ENCODE measurements around the gene CDK5. TPM values are rescaled to one million over a fixed set of nuclear protein-coding genes. Genes with fewer than 3 reads are reported as not detected.
A peak's percentile ranks its signal among the peaks of the same experiment; 100 is the strongest.

Gene CDK5
- total RNA-seq, 1 donor from 2014 or later = 15.8 TPM

GRCh38 chr7:151082141-151083070 is 24.7 kb upstream of the CDK5 start:
- Histone ChIP-seq H3K27ac (peak overlapping the region; percentile 95 to 96), H3K27me3 (no peaks in the 10 kb centered on the region), H3K9me3 (no peaks in the 10 kb centered on the region), H3K4me3 (peak overlapping the region; percentile 75 to 87), H3K36me3 (peaks cover 0 to 3% of the 10 kb centered on the region in 2 donors), H3K4me1 (peaks cover 24 to 38% of the 10 kb centered on the region in 2 donors)
- TF ChIP-seq CTCF (IDR thresholded peaks at IDR 0.05) = no peak
- no peak for DNase-seq (ENCODE audit: low spot score in 2 of 2)
- intact Hi-C loops (cut with DNase I) = loop anchor here (5.0 to 10.0 kb wide), 3 partner anchors 165 to 1368 kb away; partner anchors contain the start of gene SMARCD3

GRCh38 chr7:151081170-151082101 is 23.7 kb upstream of the CDK5 start:
- H3K4me3 ChIP-seq = peak overlapping the region; percentile 75 to 87
- H3K9me3 ChIP-seq = no peaks in the 10 kb centered on the region
- no peak for DNase-seq (ENCODE audit: low spot score in 2 of 2)
- H3K27me3 ChIP-seq = no peaks in the 10 kb centered on the region
- peaks cover 24 to 38% of the 10 kb centered on the region in 2 donors for H3K4me1 ChIP-seq
- intact Hi-C loops (cut with DNase I) = loop anchor here (2.0 to 10.0 kb wide), 4 partner anchors 166 to 1367 kb away; partner anchors contain the start of genes NUB1 and SMARCD3
- H3K27ac ChIP-seq = peak overlapping the region; percentile 95 to 96
- TF ChIP-seq CTCF (IDR thresholded peaks at IDR 0.05) = no peak
- H3K36me3 ChIP-seq = peaks cover 0 to 9% of the 10 kb centered on the region in 2 donors

- Histone ChIP-seq H3K4me3 (peak within 1 kb of the TSS; percentile 75 to 87), H3K36me3 (peaks cover 7 to 16% of the 10 kb centered on the region in 2 donors), H3K4me1 (peaks cover 24 to 35% of the 10 kb centered on the region in 2 donors), H3K9me3 (no peaks in the 10 kb centered on the region), H3K27ac (peak within 1 kb of the TSS; percentile 95 to 96), H3K27me3 (no peaks in the 10 kb centered on the region)
- intact Hi-C loops (cut with DNase I) = loop anchor here (1.0 to 10.0 kb wide), 7 partner anchors 21 to 1366 kb away; partner anchors contain the start of genes ABCB8, ABCF2, NUB1 and SLC4A2
- TF ChIP-seq CTCF (IDR thresholded peaks at IDR 0.05) = no peak
- peak; percentile 84 to 95 for DNase-seq (ENCODE audit: low spot score in 2 of 2)
Measured at GRCh38 chr7:151080522-151081169, 22.9 kb upstream of the CDK5 start, which contains the start of gene FASTK. FASTK (minus strand) TSS chr7:151080809; CDS start chr7:151080766, 43 bp downstream.

GRCh38 chr7:151080067-151080521 is 22.4 kb upstream of the CDK5 start:
- intact Hi-C loops (cut with DNase I) = loop anchor here (1.0 to 10.0 kb wide), 7 partner anchors 21 to 1365 kb away; partner anchors contain the start of genes ABCB8, ABCF2, NUB1 and SLC4A2
- H3K9me3 ChIP-seq = no peaks in the 10 kb centered on the region
- peak overlapping the region; percentile 75 to 87 for H3K4me3 ChIP-seq
- no peaks in the 10 kb centered on the region for H3K27me3 ChIP-seq
- peaks cover 11 to 22% of the 10 kb centered on the region in 2 donors for H3K36me3 ChIP-seq
- no peak for DNase-seq (ENCODE audit: low spot score in 2 of 2)
- peak overlapping the region; percentile 95 to 96 for H3K27ac ChIP-seq
- peaks cover 24 to 30% of the 10 kb centered on the region in 2 donors for H3K4me1 ChIP-seq
- TF ChIP-seq CTCF (IDR thresholded peaks at IDR 0.05) = no peak

Data from ascending aorta (tissue), 2 donors.